Measurements from ENCODE around the gene ARHGAP26.
A peak's percentile ranks its signal among the peaks of the same experiment; 100 is the strongest.

Gene ARHGAP26

GRCh38 chr5:143002459-143003327 is 232.5 kb downstream of the ARHGAP26 start:
- DNase-seq = no peak

- DNase-seq = no peak
Measured at GRCh38 chr5:143003328-143003636, 233.1 kb downstream of the ARHGAP26 start.

GRCh38 chr5:143004361-143005145 is 234.4 kb downstream of the ARHGAP26 start:
- no peak for DNase-seq

- no peak for DNase-seq
Measured at GRCh38 chr5:143006501-143006900, 236.3 kb downstream of the ARHGAP26 start.

GRCh38 chr5:143008032-143008431 is 237.9 kb downstream of the ARHGAP26 start:
- no peak for DNase-seq

GRCh38 chr5:143008809-143009521 is 238.8 kb downstream of the ARHGAP26 start:
- no peak for DNase-seq

- no peak for DNase-seq
Measured at GRCh38 chr5:143010351-143010750, 240.2 kb downstream of the ARHGAP26 start.

- DNase-seq = no peak
Measured at GRCh38 chr5:143011585-143011984, 241.4 kb downstream of the ARHGAP26 start.

- no peak for DNase-seq
Measured at GRCh38 chr5:143013176-143013891, 243.2 kb downstream of the ARHGAP26 start.

GRCh38 chr5:143014017-143014651 is 244.0 kb downstream of the ARHGAP26 start:
- no peak for DNase-seq

- DNase-seq = peak; percentile 10
Measured at GRCh38 chr5:143016777-143017516, 246.8 kb downstream of the ARHGAP26 start.

- DNase-seq = no peak
Measured at GRCh38 chr5:143017541-143017940, 247.4 kb downstream of the ARHGAP26 start.

GRCh38 chr5:143017992-143018391 is 247.8 kb downstream of the ARHGAP26 start:
- no peak for DNase-seq

- DNase-seq = no peak
Measured at GRCh38 chr5:143019157-143019556, 249.0 kb downstream of the ARHGAP26 start.

- no peak for DNase-seq
Measured at GRCh38 chr5:143019614-143020515, 249.7 kb downstream of the ARHGAP26 start.

GRCh38 chr5:143021595-143021994 is 251.4 kb downstream of the ARHGAP26 start:
- no peak for DNase-seq

GRCh38 chr5:143023411-143024096 is 253.4 kb downstream of the ARHGAP26 start:
- no peak for DNase-seq

GRCh38 chr5:143024228-143024920 is 254.2 kb downstream of the ARHGAP26 start:
- no peak for DNase-seq

- DNase-seq = no peak
Measured at GRCh38 chr5:143025376-143025775, 255.2 kb downstream of the ARHGAP26 start.
